NT2/D1 (cell line): Measurements from ENCODE around the gene NGDN.

Experiments
- DNase-seq: peaks from one replicate; pipeline ENCODE4 v3.0.0-alpha.2; 2011; ENCODE audit warnings: low read depth, low spot score
- H3K27me3 ChIP-seq: 2 replicates; pipeline ENCODE4 v1.6.0; 2011; ENCODE audit warnings: mild to moderate bottlenecking; ENCODE audit not compliant: insufficient read length, insufficient read depth
- H3K36me3 ChIP-seq: 2 replicates; pipeline ENCODE4 v1.6.1; 2011; ENCODE audit warnings: mild to moderate bottlenecking, low read length, mixed read lengths; ENCODE audit not compliant: insufficient read depth, insufficient read length
- H3K4me1 ChIP-seq: 2 replicates; pipeline ENCODE4 v1.5.1; 2011; ENCODE audit not compliant: insufficient read depth, insufficient read length
- H3K4me3 ChIP-seq: 2 replicates; pipeline ENCODE4 v1.5.1; 2011; ENCODE audit warnings: low read depth; ENCODE audit not compliant: insufficient read length
- H3K9ac ChIP-seq: 2 replicates; pipeline ENCODE4 v1.6.0; 2011; ENCODE audit warnings: low read depth; ENCODE audit not compliant: insufficient read length
- H3K9me3 ChIP-seq: 2 replicates; pipeline ENCODE4 v1.5.1; 2011; ENCODE audit warnings: mild to moderate bottlenecking, low read length; ENCODE audit not compliant: insufficient read depth
- SUZ12 ChIP-seq: IDR thresholded peaks from 2 replicates; pipeline ENCODE4 v1.6.1; 2011; ENCODE audit not compliant: insufficient read length, insufficient read depth; ENCODE audit errors: extremely low read depth
- YY1 ChIP-seq: IDR thresholded peaks from 2 replicates; pipeline ENCODE4 v1.6.1; 2011; ENCODE audit not compliant: insufficient read length, insufficient read depth
- ZNF274 ChIP-seq: IDR thresholded peaks from 2 replicates; pipeline ENCODE4 v1.6.1; 2011; ENCODE audit warnings: mild to moderate bottlenecking, low read depth, low read length

NGDN gene

DNA sequence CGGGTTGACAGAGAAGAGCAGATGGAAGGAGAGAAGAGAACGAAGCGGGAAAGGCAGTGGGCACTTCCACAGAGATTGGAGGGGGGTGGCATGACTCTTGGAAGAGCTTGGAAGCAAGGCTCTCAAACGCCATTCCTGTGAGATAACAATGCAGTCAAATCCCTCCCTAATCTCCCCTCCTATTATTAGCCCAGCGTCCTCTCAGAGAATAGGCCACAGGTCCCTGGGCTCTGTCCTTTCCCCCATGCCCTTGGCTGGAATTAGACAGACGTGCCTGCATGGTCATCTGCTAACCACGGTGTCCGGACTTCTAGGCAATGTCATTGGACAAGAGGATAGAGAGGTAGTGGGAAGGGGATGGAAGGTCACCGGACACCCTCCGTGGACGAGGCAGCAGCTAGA lies 26.1 kb upstream of the NGDN start:
- H3K9me3 ChIP-seq, result no peaks in the 10 kb centered on the region
- TF ChIP-seq SUZ12 (no peak), ZNF274 (no peak), YY1 (no peak)
- no peaks in the 10 kb centered on the region for H3K27me3 ChIP-seq
- H3K36me3 ChIP-seq, result no peaks in the 10 kb centered on the region
- DNase-seq, result no peak
- peaks cover 9% of the 10 kb centered on the region for H3K4me1 ChIP-seq
- H3K9ac ChIP-seq, result no peak overlapping the region
- no peak overlapping the region for H3K4me3 ChIP-seq

DNA sequence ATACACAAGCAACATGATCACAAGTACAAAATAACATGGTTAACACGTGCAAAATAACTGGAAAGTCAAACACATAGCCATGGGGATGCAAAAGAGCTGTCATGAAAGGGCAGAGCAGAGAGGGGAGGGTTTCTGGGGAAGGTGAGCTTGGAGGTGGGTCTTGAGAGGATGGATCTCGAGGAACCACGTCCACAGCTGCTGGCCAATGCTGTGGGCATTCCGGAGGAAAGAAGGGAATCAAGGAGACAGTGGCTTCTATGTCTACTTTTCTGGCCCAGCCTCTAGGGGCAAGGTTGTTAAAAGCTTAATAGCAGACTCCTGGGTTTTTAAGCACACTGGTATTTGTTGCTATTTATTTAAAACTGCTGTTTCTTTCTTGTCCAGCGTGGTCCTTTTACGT lies 25.6 kb upstream of the NGDN start:
- no peak for DNase-seq
- no peaks in the 10 kb centered on the region for H3K9me3 ChIP-seq
- no peak for TF ChIP-seq ZNF274
- no peak for TF ChIP-seq SUZ12
- no peak for TF ChIP-seq YY1
- H3K27me3 ChIP-seq, result no peaks in the 10 kb centered on the region
- H3K4me3 ChIP-seq, result no peak overlapping the region
- H3K36me3 ChIP-seq, result no peaks in the 10 kb centered on the region
- H3K4me1 ChIP-seq, result peaks cover 9% of the 10 kb centered on the region
- H3K9ac ChIP-seq, result no peak overlapping the region

GRCh38 chr14:23444314-23444713 lies 25.2 kb upstream of the NGDN start:
- no peak overlapping the region for H3K4me3 ChIP-seq
- peaks cover 9% of the 10 kb centered on the region for H3K4me1 ChIP-seq
- H3K9ac ChIP-seq, result no peak overlapping the region
- H3K9me3 ChIP-seq, result no peaks in the 10 kb centered on the region
- no peak for DNase-seq
- TF ChIP-seq YY1, result no peak
- TF ChIP-seq SUZ12, result no peak
- no peak for TF ChIP-seq ZNF274
- no peaks in the 10 kb centered on the region for H3K27me3 ChIP-seq
- no peaks in the 10 kb centered on the region for H3K36me3 ChIP-seq

GRCh38 chr14:23445773-23446172 lies 23.7 kb upstream of the NGDN start:
- Histone ChIP-seq H3K9me3 (peaks cover 10% of the 10 kb centered on the region; the same call in 1 of the 2 replicates), H3K9ac (no peak overlapping the region), H3K27me3 (no peaks in the 10 kb centered on the region), H3K4me3 (no peak overlapping the region), H3K36me3 (no peaks in the 10 kb centered on the region), H3K4me1 (peaks cover 9% of the 10 kb centered on the region)
- DNase-seq, result no peak
- no peak for TF ChIP-seq SUZ12
- no peak for TF ChIP-seq ZNF274
- no peak for TF ChIP-seq YY1

DNA sequence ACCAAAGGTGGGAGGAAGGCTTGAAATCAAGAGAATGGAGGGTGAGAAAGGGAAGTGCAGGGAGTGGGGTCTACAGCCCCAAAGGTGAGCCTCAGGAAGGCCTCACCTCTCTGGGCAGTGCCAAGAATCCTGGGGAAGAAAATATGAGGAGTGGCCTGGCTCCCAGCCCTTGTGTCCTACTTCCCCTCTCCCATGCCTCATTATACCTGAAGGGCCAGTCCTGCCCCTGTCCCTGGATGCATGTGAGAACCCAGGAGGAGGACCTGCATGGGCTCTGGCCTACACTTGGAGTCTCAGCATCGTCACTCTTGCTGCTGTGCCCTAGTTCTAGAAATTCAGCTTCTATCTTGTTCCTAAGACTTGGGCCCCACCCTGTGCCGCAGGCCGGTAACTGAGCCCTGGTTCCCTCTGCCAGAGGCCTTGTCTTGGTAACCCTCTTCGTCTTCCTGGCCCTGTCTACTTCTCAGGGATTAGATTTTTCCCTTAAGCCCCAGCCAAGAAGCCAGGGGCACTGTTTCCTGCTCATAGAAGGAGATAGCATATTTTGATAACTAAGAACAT lies 23.1 kb upstream of the NGDN start:
- TF ChIP-seq YY1 (no peak), SUZ12 (no peak), ZNF274 (no peak)
- H3K4me3 ChIP-seq, result no peak overlapping the region
- no peak overlapping the region for H3K9ac ChIP-seq
- H3K9me3 ChIP-seq, result peaks cover 12% of the 10 kb centered on the region; the same call in 1 of the 2 replicates
- no peak for DNase-seq
- H3K27me3 ChIP-seq, result no peaks in the 10 kb centered on the region
- no peaks in the 10 kb centered on the region for H3K36me3 ChIP-seq
- H3K4me1 ChIP-seq, result peaks cover 9% of the 10 kb centered on the region

GRCh38 chr14:23447361-23448350 lies 21.8 kb upstream of the NGDN start:
- DNase-seq, result no peak
- no peaks in the 10 kb centered on the region for H3K36me3 ChIP-seq
- TF ChIP-seq YY1, result no peak
- no peak for TF ChIP-seq SUZ12
- no peak for TF ChIP-seq ZNF274
- H3K4me1 ChIP-seq, result peaks cover 9% of the 10 kb centered on the region
- H3K4me3 ChIP-seq, result no peak overlapping the region
- no peak overlapping the region for H3K9ac ChIP-seq
- no peaks in the 10 kb centered on the region for H3K27me3 ChIP-seq
- H3K9me3 ChIP-seq, result peaks cover 16% of the 10 kb centered on the region

DNA sequence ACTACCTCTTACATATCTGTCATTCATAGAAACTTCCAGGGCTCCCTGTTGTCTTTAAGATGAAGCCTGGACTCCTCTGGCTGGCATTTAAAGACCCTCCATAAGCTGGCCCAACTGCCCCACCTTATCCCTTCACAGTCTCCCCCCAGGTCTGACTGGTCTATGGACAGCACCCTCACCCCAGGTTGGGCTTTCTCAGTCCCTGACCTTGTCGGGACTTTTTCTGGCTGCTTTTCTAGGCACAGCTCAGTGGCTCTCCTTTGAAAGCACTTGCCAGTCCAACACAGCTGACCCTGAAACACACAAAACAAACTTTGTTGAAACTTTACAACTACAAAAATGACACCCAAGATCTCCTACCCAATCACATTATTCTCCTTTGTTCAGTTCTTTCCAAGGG lies 20.2 kb upstream of the NGDN start:
- Histone ChIP-seq H3K27me3 (no peaks in the 10 kb centered on the region), H3K4me3 (no peak overlapping the region), H3K4me1 (no peaks in the 10 kb centered on the region), H3K9ac (no peak overlapping the region), H3K9me3 (peaks cover 16% of the 10 kb centered on the region), H3K36me3 (no peaks in the 10 kb centered on the region)
- TF ChIP-seq ZNF274 (no peak), SUZ12 (no peak), YY1 (no peak)
- no peak for DNase-seq
